ENCODE measurements around the gene HSD17B1. TPM values are rescaled to one million over a fixed set of nuclear protein-coding genes. Genes with fewer than 3 reads are reported as not detected.

Gene HSD17B1
- total and polyA plus RNA-seq, 2 of the 4 experiments (the other 2 are of a cell fraction), result 0.72 to 1.4 TPM

- Histone ChIP-seq H3K4me1 (ENCODE audit: control insufficient read depth, insufficient read depth, low read length) (peaks cover 3% of the 10 kb centered on the region; the same call in 1 of the 2 replicates), H3K27me3 (ENCODE audit: control insufficient read depth, insufficient read depth, low read length) (no peaks in the 10 kb centered on the region), H3K4me3 (ENCODE audit: insufficient read depth, low read depth, low read length) (no peak overlapping the region), H2BK20ac (ENCODE audit: low read depth, low read length) (no peak overlapping the region), H3K23ac (ENCODE audit: low read depth, low read length) (no peak overlapping the region), H4K5ac (ENCODE audit: low read depth, low read length) (no peak overlapping the region), H3K36me3 (ENCODE audit: control insufficient read depth, insufficient read depth, low read length) (peaks cover 24% of the 10 kb centered on the region; the same call in 1 of the 2 replicates), H2BK5ac (ENCODE audit: low read depth, low read length, poor library complexity, severe bottlenecking) (no peak overlapping the region), H3K4ac (ENCODE audit: low read depth, low read length) (no peak overlapping the region), H3K9ac (ENCODE audit: low read depth, low read length) (no peak overlapping the region), H3K9me1 (ENCODE audit: insufficient read depth, low read length) (peaks cover 4% of the 10 kb centered on the region; the same call in 1 of the 2 replicates), H3K14ac (replicated peaks; ENCODE audit: low read depth, low read length) (no peak overlapping the region), H2AK5ac (ENCODE audit: low read depth, low read length) (no peak overlapping the region), H4K91ac (ENCODE audit: insufficient read depth, low read depth, low read length) (no peak overlapping the region), H3K56ac (ENCODE audit: extremely low read depth, insufficient read depth, low read length) (no peak overlapping the region), H2AK9ac (replicated peaks; ENCODE audit: low read depth, low read length, poor library complexity) (no peak overlapping the region), H3K79me1 (ENCODE audit: low read depth in 1 of 2, low read length in 2 of 2) (peaks cover 3 to 32% of the 10 kb centered on the region in 2 experiments), H3K27ac (ENCODE audit: insufficient read depth, low read length) (no peak overlapping the region), H3K9me3 (ENCODE audit: control insufficient read depth, insufficient read depth, low read length) (no peaks in the 10 kb centered on the region), H2BK120ac (ENCODE audit: low read depth, low read length) (no peak overlapping the region), H2AFZ (replicated peaks; ENCODE audit: low read length, poor library complexity) (no peak overlapping the region), H2BK15ac (ENCODE audit: low read depth, low read length) (no peak overlapping the region), H4K20me1 (ENCODE audit: insufficient read depth, low read length) (no peaks in the 10 kb centered on the region; the same call in 1 of the 2 replicates), H3K4me2 (ENCODE audit: low read depth, low read length) (no peak overlapping the region), H3K18ac (ENCODE audit: low read depth, low read length) (no peak overlapping the region), H4K8ac (ENCODE audit: low read depth in 2 of 2, low read length in 2 of 2) (no peak overlapping the region)
- in situ Hi-C loops (cut with MboI; ENCODE audit: low sequenced_read_pairs) (no loop called here), intact Hi-C loops (cut with micrococcal nuclease) (no loop called here), dilution Hi-C loops (cut with HindIII; ENCODE audit: low sequenced_read_pairs, unreplicated experiment) (no loop called here)
- no TSS peak for BruUV-seq (replicated peaks)
- TF ChIP-seq NFE2L2 (IDR thresholded peaks at IDR 0.05; ENCODE audit: low read depth, low read length) (no peak), USF2 (IDR thresholded peaks at IDR 0.05; ENCODE audit: low read depth, low read length) (no peak), CTCF (conservative IDR thresholded peaks at IDR 0.05; ENCODE audit: low read depth, low read length) (no peak)
- no peak for ATAC-seq (ENCODE audit: low read depth)
- CTCF ChIA-PET, result no interaction called here
- 98% methylated on average over 8 of the region's 14 CpGs; no CpG with 5 or more reads in 1 of the 2 experiments for WGBS, 2 experiments (ENCODE audit: extremely low coverage in 2 of 2, insufficient read length in 1 of 2)
- no peak for DNase-seq
- POLR2A ChIA-PET (ENCODE audit: unreplicated experiment), result no interaction called here
Measured at GRCh38 chr17:42547698-42548069, 5.0 kb upstream of the HSD17B1 start.

Data from IMR-90 (cell line).